GM10847 (cell line): ENCODE results near the gene RNF145.

Source experiments
- POLR2A ChIP-seq: IDR thresholded peaks from 2 replicates; pipeline ENCODE4 v1.6.1; 2011; ENCODE audit not compliant: insufficient read length; ENCODE audit errors: extremely low read depth

RNF145 gene

GRCh38 chr5:159224471-159224870 lies 15.1 kb upstream of the RNF145 start:
- TF ChIP-seq POLR2A: no peak

GRCh38 chr5:159223469-159223868 lies 14.1 kb upstream of the RNF145 start:
- no peak for TF ChIP-seq POLR2A

- no peak for TF ChIP-seq POLR2A
These were observed 10.9 kb upstream of the RNF145 start for GRCh38 chr5:159220206-159220605.

GRCh38 chr5:159218595-159219023 lies 9.3 kb upstream of the RNF145 start:
- TF ChIP-seq POLR2A: no peak

- no peak for TF ChIP-seq POLR2A
These were observed 7.9 kb upstream of the RNF145 start for GRCh38 chr5:159217236-159217635.

- TF ChIP-seq POLR2A: no peak
These were observed 7.1 kb upstream of the RNF145 start for GRCh38 chr5:159216454-159216853.

- TF ChIP-seq POLR2A: no peak
These were observed 6.5 kb upstream of the RNF145 start for GRCh38 chr5:159215886-159216285.

GRCh38 chr5:159214486-159215271 lies 5.3 kb upstream of the RNF145 start:
- no peak for TF ChIP-seq POLR2A

GRCh38 chr5:159212657-159213462 lies 3.5 kb upstream of the RNF145 start:
- TF ChIP-seq POLR2A: no peak

GRCh38 chr5:159211729-159212174 lies 2.4 kb upstream of the RNF145 start:
- no peak for TF ChIP-seq POLR2A

GRCh38 chr5:159210846-159211245 lies 1.5 kb upstream of the RNF145 start:
- no peak for TF ChIP-seq POLR2A

GRCh38 chr5:159210210-159210661 lies 883 bp upstream of the RNF145 start:
- TF ChIP-seq POLR2A: no peak

GRCh38 chr5:159208514-159209437 lies 577 bp downstream of the RNF145 start:
- no peak for TF ChIP-seq POLR2A

GRCh38 chr5:159207686-159208513 lies 1.5 kb downstream of the RNF145 start:
- TF ChIP-seq POLR2A: no peak

GRCh38 chr5:159207222-159207685 lies 2.1 kb downstream of the RNF145 start:
- TF ChIP-seq POLR2A: no peak

- no peak for TF ChIP-seq POLR2A
These were observed 2.5 kb downstream of the RNF145 start for GRCh38 chr5:159206818-159207217.
